Measurements from ENCODE around the gene PPM1H. TPM values are rescaled to one million over a fixed set of nuclear protein-coding genes. Genes with fewer than 3 reads are reported as not detected.

The PPM1H gene
- total RNA-seq, 4 donors from 2014 or later: 0.83 to 3.0 (median 2.3) TPM

DNA sequence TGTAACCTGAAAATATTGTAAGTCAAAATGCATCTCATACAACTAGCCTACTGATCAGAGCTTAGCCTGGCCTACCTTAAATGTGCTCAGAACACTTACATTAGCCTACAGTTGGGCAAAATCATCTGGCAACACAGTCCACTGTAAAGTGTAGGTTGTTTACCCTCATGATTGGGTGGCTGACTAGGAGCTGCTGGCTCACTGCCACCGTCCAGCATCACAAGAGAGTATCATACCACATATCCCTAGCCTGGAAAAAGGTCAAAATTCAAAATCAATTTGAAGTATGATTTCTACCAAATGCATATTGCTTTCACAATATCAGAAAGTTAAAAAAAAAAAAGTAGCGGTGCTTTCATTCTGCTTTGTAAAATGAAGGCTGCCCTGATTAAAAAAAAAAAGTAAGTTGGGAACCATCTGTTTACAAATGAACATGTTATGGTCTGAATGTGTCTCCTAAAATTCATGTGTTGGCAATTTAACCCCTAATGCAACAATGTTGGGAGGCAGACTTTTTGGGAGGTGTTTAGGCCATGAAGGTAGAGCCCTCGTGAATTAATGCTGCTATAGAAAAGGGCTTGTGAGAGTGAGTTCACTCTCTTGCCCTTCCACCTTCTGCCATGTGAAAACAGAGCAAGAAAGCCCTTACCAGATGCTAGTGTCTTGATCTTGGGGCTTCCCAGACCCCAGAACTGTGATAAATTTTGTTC lies 211.8 kb downstream of the PPM1H start:
- no peaks in the 10 kb centered on the region for H3K36me3 ChIP-seq
- 95% methylated on average over 3 of the region's 3 CpGs for WGBS
- H3K27ac ChIP-seq (replicated peaks in 1 of 4): no peak overlapping the region
- peaks cover 9 to 28% (median 19%) of the 10 kb centered on the region in 4 donors for H3K4me1 ChIP-seq
- TF ChIP-seq POLR2A (IDR thresholded peaks at IDR 0.05; ENCODE audit: low read depth): no peak
- TF ChIP-seq, protein P1, sequence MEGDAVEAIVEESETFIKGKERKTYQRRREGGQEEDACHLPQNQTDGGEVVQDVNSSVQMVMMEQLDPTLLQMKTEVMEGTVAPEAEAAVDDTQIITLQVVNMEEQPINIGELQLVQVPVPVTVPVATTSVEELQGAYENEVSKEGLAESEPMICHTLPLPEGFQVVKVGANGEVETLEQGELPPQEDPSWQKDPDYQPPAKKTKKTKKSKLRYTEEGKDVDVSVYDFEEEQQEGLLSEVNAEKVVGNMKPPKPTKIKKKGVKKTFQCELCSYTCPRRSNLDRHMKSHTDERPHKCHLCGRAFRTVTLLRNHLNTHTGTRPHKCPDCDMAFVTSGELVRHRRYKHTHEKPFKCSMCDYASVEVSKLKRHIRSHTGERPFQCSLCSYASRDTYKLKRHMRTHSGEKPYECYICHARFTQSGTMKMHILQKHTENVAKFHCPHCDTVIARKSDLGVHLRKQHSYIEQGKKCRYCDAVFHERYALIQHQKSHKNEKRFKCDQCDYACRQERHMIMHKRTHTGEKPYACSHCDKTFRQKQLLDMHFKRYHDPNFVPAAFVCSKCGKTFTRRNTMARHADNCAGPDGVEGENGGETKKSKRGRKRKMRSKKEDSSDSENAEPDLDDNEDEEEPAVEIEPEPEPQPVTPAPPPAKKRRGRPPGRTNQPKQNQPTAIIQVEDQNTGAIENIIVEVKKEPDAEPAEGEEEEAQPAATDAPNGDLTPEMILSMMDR (IDR thresholded peaks at IDR 0.05): no peak
- no peak for TF ChIP-seq EP300 (IDR thresholded peaks at IDR 0.05)
- TF ChIP-seq POLR2AphosphoS5 (IDR thresholded peaks at IDR 0.05): no peak
- H3K9me3 ChIP-seq: no peaks in the 10 kb centered on the region
- no peak overlapping the region for H3K4me3 ChIP-seq
- DNase-seq (ENCODE audit: extremely low spot score): no peak
- intact Hi-C loops (cut with DNase I): no loop called here
- H3K27me3 ChIP-seq: no peaks in the 10 kb centered on the region

DNA sequence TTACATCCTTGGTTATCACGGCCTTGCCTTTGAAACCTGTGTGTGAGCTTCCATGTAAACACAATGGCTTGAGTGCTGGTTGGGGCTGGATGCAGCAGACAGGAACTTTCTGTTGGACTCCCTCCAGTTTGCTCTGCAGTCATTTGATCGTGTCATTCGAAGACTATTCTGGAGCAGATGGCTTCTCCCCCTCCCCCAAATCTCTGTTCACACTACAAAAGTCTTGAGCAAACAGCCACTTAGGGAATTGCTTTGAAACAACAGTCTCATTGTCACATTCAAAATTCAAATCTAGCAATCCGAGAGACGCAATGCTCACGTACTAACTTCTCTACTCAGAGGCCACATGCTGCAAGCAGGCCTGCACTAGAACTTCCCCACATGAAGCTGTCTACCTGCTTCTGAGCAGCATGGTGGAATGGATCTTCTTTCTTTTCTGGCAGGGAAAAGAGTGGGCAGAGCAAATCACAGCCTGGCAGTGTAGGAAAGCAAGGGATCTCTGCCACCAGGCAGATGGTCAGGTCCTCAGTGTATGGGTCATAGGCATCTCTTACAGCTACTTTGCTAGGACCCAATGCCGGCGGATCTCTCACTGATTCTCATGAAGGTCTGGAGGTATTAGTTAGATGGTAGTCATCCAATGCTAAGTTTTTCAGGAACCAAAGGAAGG lies 214.2 kb downstream of the PPM1H start:
- Histone ChIP-seq H3K27me3 (no peaks in the 10 kb centered on the region), H3K4me1 (peaks cover 9 to 28% (median 19%) of the 10 kb centered on the region in 4 donors), H3K4me3 (no peak overlapping the region), H3K9me3 (no peaks in the 10 kb centered on the region), H3K27ac (replicated peaks in 1 of 4) (no peak overlapping the region), H3K36me3 (no peaks in the 10 kb centered on the region)
- no peak for DNase-seq (ENCODE audit: extremely low spot score)
- intact Hi-C loops (cut with DNase I): no loop called here
- TF ChIP-seq POLR2A (IDR thresholded peaks at IDR 0.05; ENCODE audit: low read depth): no peak
- TF ChIP-seq, protein P1 (IDR thresholded peaks at IDR 0.05): no peak
- WGBS: 67% methylated on average over 8 of the region's 8 CpGs

DNA sequence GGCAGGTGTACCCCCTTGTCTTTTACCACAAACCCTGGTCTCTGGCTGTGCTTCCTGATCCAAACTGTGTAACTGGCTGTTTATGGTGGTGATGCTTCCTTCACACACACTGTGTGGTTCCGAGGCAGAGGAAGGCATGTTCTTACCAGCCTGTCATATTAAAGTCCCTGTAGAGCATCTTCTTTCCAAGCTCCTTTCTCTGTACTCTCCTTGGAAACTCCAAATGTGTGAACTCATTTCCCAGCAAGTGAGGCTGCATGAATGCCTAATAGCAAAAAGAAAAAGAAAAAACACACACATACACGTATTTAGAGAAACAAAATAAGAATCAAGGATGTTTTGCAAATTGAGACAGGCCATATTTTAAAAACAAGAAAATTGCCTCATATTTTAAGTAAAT lies 214.9 kb downstream of the PPM1H start:
- intact Hi-C loops (cut with DNase I): no loop called here
- DNase-seq (ENCODE audit: extremely low spot score): no peak
- TF ChIP-seq, protein P1 (IDR thresholded peaks at IDR 0.05): no peak
- TF ChIP-seq POLR2AphosphoS5 (IDR thresholded peaks at IDR 0.05) (no peak), POLR2A (IDR thresholded peaks at IDR 0.05; ENCODE audit: low read depth) (no peak)
- H3K9me3 ChIP-seq: no peaks in the 10 kb centered on the region
- 94% methylated on average over 2 of the region's 2 CpGs for WGBS
- H3K27me3 ChIP-seq: no peaks in the 10 kb centered on the region
- no peak overlapping the region for H3K27ac ChIP-seq (replicated peaks in 1 of 4)
- no peaks in the 10 kb centered on the region for H3K36me3 ChIP-seq
- peaks cover 10 to 24% (median 14%) of the 10 kb centered on the region in 4 donors for H3K4me1 ChIP-seq
- H3K4me3 ChIP-seq: no peak overlapping the region

DNA sequence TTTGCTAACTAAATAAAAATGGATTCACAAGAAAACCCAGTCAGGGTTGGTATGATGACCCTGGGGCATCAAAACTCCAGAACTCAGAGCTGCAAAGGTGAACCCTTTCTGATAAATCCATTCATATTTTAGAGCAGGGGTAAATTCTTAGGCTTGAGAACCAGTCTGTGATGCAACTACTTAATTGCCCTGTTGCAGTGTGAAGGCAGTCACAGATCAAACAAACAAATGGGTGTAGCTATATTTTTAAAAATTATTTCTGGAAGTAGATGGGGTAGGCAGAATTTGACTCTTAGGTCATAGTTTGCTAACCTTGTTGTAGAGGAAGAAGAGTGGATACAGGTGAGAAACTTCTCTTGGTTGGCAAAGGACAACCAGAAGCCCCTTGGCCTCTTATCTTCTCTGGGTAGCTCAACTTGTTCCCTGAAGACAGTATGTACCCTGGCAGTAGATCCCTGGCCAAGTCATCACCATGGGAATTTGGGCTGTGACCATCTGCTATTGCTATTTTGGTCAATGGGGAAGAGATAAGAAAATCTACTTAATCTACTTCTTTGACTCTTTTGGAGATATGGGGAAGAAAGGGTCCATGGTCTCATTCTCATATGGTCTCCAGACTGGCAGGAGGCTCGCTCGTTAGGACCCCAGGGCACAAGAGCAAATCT lies 216.1 kb downstream of the PPM1H start:
- Histone ChIP-seq H3K27me3 (no peaks in the 10 kb centered on the region), H3K9me3 (no peaks in the 10 kb centered on the region), H3K36me3 (no peaks in the 10 kb centered on the region), H3K4me3 (no peak overlapping the region), H3K4me1 (peaks cover 5 to 27% (median 8%) of the 10 kb centered on the region in 4 donors), H3K27ac (replicated peaks in 1 of 4) (no peak overlapping the region)
- intact Hi-C loops (cut with DNase I): no loop called here
- DNase-seq (ENCODE audit: extremely low spot score): no peak
- 100% methylated on average over 2 of the region's 2 CpGs for WGBS
- no peak for TF ChIP-seq POLR2AphosphoS5 (IDR thresholded peaks at IDR 0.05)
- TF ChIP-seq EP300 (IDR thresholded peaks at IDR 0.05): no peak
- TF ChIP-seq POLR2A (IDR thresholded peaks at IDR 0.05; ENCODE audit: low read depth): no peak

DNA sequence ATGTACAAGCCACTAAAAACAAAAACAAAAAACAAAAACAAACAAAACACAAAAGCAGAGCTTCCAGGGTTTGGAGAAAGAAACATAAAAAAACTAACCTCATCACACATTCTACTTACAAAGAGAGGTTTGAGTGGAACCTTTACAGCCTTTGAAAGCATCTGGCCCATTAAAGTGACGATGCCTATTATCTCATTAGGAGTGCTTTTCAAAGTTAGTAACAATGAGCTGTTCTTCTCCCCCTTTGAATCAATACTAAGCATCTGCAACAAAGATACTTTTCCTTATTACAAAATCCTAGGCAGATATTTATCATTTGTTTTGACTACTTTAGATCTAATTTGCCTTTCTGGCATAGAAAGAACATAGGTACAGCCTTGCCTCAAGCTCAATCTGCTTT lies 217.3 kb downstream of the PPM1H start:
- Histone ChIP-seq H3K27ac (replicated peaks in 1 of 4) (no peak overlapping the region), H3K4me3 (no peak overlapping the region), H3K4me1 (peaks cover 5 to 27% (median 8%) of the 10 kb centered on the region in 4 donors), H3K9me3 (no peaks in the 10 kb centered on the region), H3K27me3 (no peaks in the 10 kb centered on the region), H3K36me3 (no peaks in the 10 kb centered on the region)
- WGBS: 96% methylated on average over 1 of the region's 1 CpG
- DNase-seq (ENCODE audit: extremely low spot score): no peak
- TF ChIP-seq POLR2AphosphoS5 (IDR thresholded peaks at IDR 0.05) (no peak), EP300 (IDR thresholded peaks at IDR 0.05) (no peak), POLR2A (IDR thresholded peaks at IDR 0.05; ENCODE audit: low read depth) (no peak)
- TF ChIP-seq, protein P1 (IDR thresholded peaks at IDR 0.05): no peak
- intact Hi-C loops (cut with DNase I): no loop called here
